ENCODE results near the gene BRSK1. TPM values are rescaled to one million over a fixed set of nuclear protein-coding genes. Genes with fewer than 3 reads are reported as not detected.

Gene BRSK1
- total and polyA plus RNA-seq, 2 of the 8 experiments (the other 6 are each of a cell fraction or from before 2014, with no cell fraction given) = 27.6 to 32.7 TPM

GRCh38 chr19:55275851-55276719 is 7.7 kb upstream of the BRSK1 start:
- 95% methylated on average over 17 of the region's 17 CpGs; no CpG with 5 or more reads in 1 of the 2 experiments for WGBS, 2 experiments (ENCODE audit: extremely low coverage in 1 of 2, insufficient coverage in 1 of 2, insufficient read length in 1 of 2, insufficient replicate concordance in 2 of 2, low coverage in 1 of 2, low lambda C conversion rate in 2 of 2, missing lambda C conversion rate in 1 of 2)
- no peak overlapping the region for H3K56ac ChIP-seq (replicated peaks; ENCODE audit: insufficient read length, low read depth, low read length)
- no peak overlapping the region for H3K23ac ChIP-seq (ENCODE audit: insufficient read length)
- FAIRE-seq (no peak), DNase-seq (ENCODE audit: low read depth in 1 of 2, low spot score in 2 of 2) (no peak)
- no peak overlapping the region for H4K5ac ChIP-seq (ENCODE audit: insufficient read length, low read depth, low read length)
- no peak overlapping the region for H2BK5ac ChIP-seq (ENCODE audit: low read depth, low read length)
- H2BK15ac ChIP-seq (ENCODE audit: low read length) = no peak overlapping the region
- H3K79me2 ChIP-seq (ENCODE audit: control insufficient read depth in 1 of 2, insufficient read depth in 2 of 2, low read length in 2 of 2) = peaks cover 3 to 6% of the 10 kb centered on the region in 2 experiments; a peak in 3 of 4 replicates
- peaks cover 3 to 4% of the 10 kb centered on the region in 2 experiments for H4K20me1 ChIP-seq (replicated peaks in 1 of 2; ENCODE audit: control insufficient read depth in 1 of 2, insufficient read depth in 2 of 2, low read length in 2 of 2)
- H3K18ac ChIP-seq (ENCODE audit: extremely low read depth, low read length) = no peak overlapping the region
- H3K27ac ChIP-seq (ENCODE audit: low read depth, low read length) = no peak overlapping the region
- H3K4ac ChIP-seq (replicated peaks; ENCODE audit: insufficient read length, low read depth, low read length) = no peak overlapping the region
- CTCF ChIA-PET (ENCODE audit: partially characterized antibody) = interaction anchor here (1.4 kb wide), 1 partner anchor 795 kb away, joined by 5 read pairs; no protein-coding TSS in a partner anchor
- no peak overlapping the region for H4K8ac ChIP-seq (ENCODE audit: extremely low read depth, insufficient read depth, low read length)
- H3K4me1 ChIP-seq (replicated peaks in 1 of 4; ENCODE audit: control insufficient read depth in 3 of 4, insufficient read depth in 4 of 4, low read length in 3 of 4) = peaks cover 3 to 13% (median 4%) of the 10 kb centered on the region in 4 experiments
- POLR2A ChIA-PET (ENCODE audit: partially characterized antibody) = interaction anchor here (0.6 to 2.5 kb wide), 5 partner anchors 14 to 66 kb away, joined by 3 to 10 read pairs (median 3); partner anchors contain the start of genes KMT5C and PPP6R1
- H3K27me3 ChIP-seq (replicated peaks in 1 of 4; ENCODE audit: control insufficient read depth in 3 of 4, extremely low read depth in 1 of 4, insufficient read depth in 3 of 4, low read length in 3 of 4) = no peaks in the 10 kb centered on the region
- no peak overlapping the region for H2BK12ac ChIP-seq (ENCODE audit: low read depth, low read length)
- H3K9me3 ChIP-seq (ENCODE audit: insufficient read depth in 2 of 2, low read depth in 1 of 2, low read length in 1 of 2) = no peaks in the 10 kb centered on the region
- H3K14ac ChIP-seq (ENCODE audit: insufficient read length) = no peak overlapping the region
- H3K4me2 ChIP-seq (ENCODE audit: insufficient read depth in 1 of 2, low read depth in 2 of 2, low read length in 2 of 2) = no peak overlapping the region
- H3K9ac ChIP-seq (replicated peaks in 1 of 4; ENCODE audit: extremely low read depth in 1 of 4, low read depth in 3 of 4, low read length in 3 of 4) = no peak overlapping the region
- H2AFZ ChIP-seq (ENCODE audit: low read length) = no peak overlapping the region
- H4K91ac ChIP-seq (replicated peaks; ENCODE audit: insufficient read length, low read length) = no peak overlapping the region
- peaks cover 0 to 9% (median 5%) of the 10 kb centered on the region in 4 experiments; a peak in 5 of 8 replicates for H3K36me3 ChIP-seq (ENCODE audit: control insufficient read depth in 2 of 4, insufficient read depth in 4 of 4, low read length in 3 of 4)
- H3K23me2 ChIP-seq (ENCODE audit: low read depth, low read length) = peaks cover 9% of the 10 kb centered on the region; the same call in 1 of the 2 replicates
- H3K79me1 ChIP-seq (ENCODE audit: low read depth, low read length) = peaks cover 7% of the 10 kb centered on the region; the same call in 1 of the 2 replicates
- H3K4me3 ChIP-seq (ENCODE audit: extremely low read depth in 1 of 4, insufficient read depth in 2 of 4, low read depth in 3 of 4, low read length in 4 of 4) = no peak overlapping the region
- no peak overlapping the region for H2BK120ac ChIP-seq (replicated peaks; ENCODE audit: low read depth, low read length)
- H2AK5ac ChIP-seq (ENCODE audit: low read depth, low read length) = no peak overlapping the region
- H2BK20ac ChIP-seq (ENCODE audit: low read length) = no peak overlapping the region
- TF ChIP-seq HDAC2 (IDR thresholded peaks at IDR 0.05; ENCODE audit: borderline replicate concordance in 1 of 2, low read depth in 2 of 2, low read length in 2 of 2) (no peak), GABPA (IDR thresholded peaks at IDR 0.05; ENCODE audit: borderline replicate concordance, insufficient read depth, low read length) (no peak), KDM5A (IDR thresholded peaks at IDR 0.05; ENCODE audit: low read length) (no peak), BCL11A (IDR thresholded peaks at IDR 0.05; ENCODE audit: low read depth in 2 of 2, low read length in 2 of 2) (no peak), HDAC6 (IDR thresholded peaks at IDR 0.05; ENCODE audit: low read depth, low read length) (no peak), ATF2 (IDR thresholded peaks at IDR 0.05; ENCODE audit: low read length) (no peak), RNF2 (IDR thresholded peaks at IDR 0.05; ENCODE audit: borderline replicate concordance, low read depth, low read length, missing control alignments, poor library complexity, severe bottlenecking) (no peak)
